K562 (cell line): Measurements from ENCODE around the gene PANK2. TPM values are rescaled to one million over a fixed set of nuclear protein-coding genes. Genes with fewer than 3 reads are reported as not detected.

Experiments
- BHLHE40 ChIP-seq: IDR thresholded peaks from 2 replicates; pipeline ENCODE4 v1.6.1; 2011; ENCODE audit warnings: low read length, improper control_type of control experiment
- CEBPG ChIP-seq, 3 experiments: fragments of 200-800 bp in 1 of 3; sonication (Bioruptor generic) in 1 of 3; sonication (generic) in 1 of 3; formaldehyde crosslinking in 1 of 3; IDR thresholded peaks in 2 of 3; conservative IDR thresholded peaks in 1 of 3; 2 replicates each; pipeline versions ENCODE4 v1.6.1 to v1.8.0; 2016 to 2022; ENCODE audit warnings: missing compliant biosample characterization in 2 of 3, missing genetic modification characterization in 2 of 3, mild to moderate bottlenecking in 1 of 3, missing genetic modification reagents in 1 of 3
- EGR1 ChIP-seq: fragments of 450-650 bp; conservative IDR thresholded peaks from 2 replicates; pipeline ENCODE4 v1.6.1; 2017; ENCODE audit warnings: mild to moderate bottlenecking
- KLF6 ChIP-seq: fragments of 250-450 bp; sonication (Bioruptor Pico); IDR thresholded peaks from 2 replicates; pipeline ENCODE4 v1.4.0; 2020; ENCODE audit warnings: mild to moderate bottlenecking, moderate library complexity, borderline replicate concordance
- MAFG ChIP-seq: fragments of 450-650 bp; conservative IDR thresholded peaks from 2 replicates; pipeline ENCODE4 v1.6.1; 2016; ENCODE audit warnings: missing genetic modification characterization, missing compliant biosample characterization
- MTA2 ChIP-seq: fragments of 450-650 bp; IDR thresholded peaks from 2 replicates; pipeline ENCODE4 v1.6.1; 2016; ENCODE audit warnings: low read depth
- MTA3 ChIP-seq: fragments of 450-650 bp; formaldehyde crosslinking; IDR thresholded peaks from 2 replicates; pipeline ENCODE4 v1.6.1; 2017; ENCODE audit warnings: mild to moderate bottlenecking, borderline replicate concordance
- NONO ChIP-seq, 2 experiments: fragments of 200-400 bp in 1 of 2; fragments of 450-650 bp in 1 of 2; formaldehyde crosslinking in 1 of 2; IDR thresholded peaks; 2 replicates each; pipeline ENCODE4 v1.6.1; 2017; ENCODE audit warnings: low read depth in 2 of 2, mild to moderate bottlenecking in 2 of 2, moderate library complexity in 2 of 2, low read length in 1 of 2
- PML ChIP-seq: IDR thresholded peaks from 2 replicates; pipeline ENCODE4 v1.6.1; 2012; ENCODE audit warnings: low read length, inconsistent platforms
- RBM14 ChIP-seq: fragments of 200-400 bp; formaldehyde crosslinking; IDR thresholded peaks from 2 replicates; pipeline ENCODE4 v1.6.1; 2018; ENCODE audit warnings: low read depth, mild to moderate bottlenecking, low read length, moderate library complexity, borderline replicate concordance; ENCODE audit not compliant: insufficient read depth
- RBM39 ChIP-seq: fragments of 200-400 bp; formaldehyde crosslinking; optimal IDR thresholded peaks from 2 replicates; pipeline ENCODE3; 2018; ENCODE audit warnings: low read depth, low read length
- SMARCC2 ChIP-seq: fragments of 450-650 bp; IDR thresholded peaks from 2 replicates; pipeline ENCODE4 v1.6.1; 2017; ENCODE audit warnings: antibody characterized with exemption, moderate library complexity, mild to moderate bottlenecking, low read depth
- TBL1XR1 ChIP-seq, 2 experiments: IDR thresholded peaks; 2 replicates each; pipeline ENCODE4 v1.6.1; 2012; ENCODE audit warnings: improper control_type of control experiment in 2 of 2, low read length in 2 of 2, mild to moderate bottlenecking in 1 of 2
- ZNF217 ChIP-seq: sonication (generic); formaldehyde crosslinking; IDR thresholded peaks from 2 replicates; pipeline ENCODE4 v1.8.0; 2022; ENCODE audit warnings: mild to moderate bottlenecking, missing genetic modification reagents
- ZNF57 ChIP-seq: fragments of 450-650 bp; formaldehyde crosslinking; IDR thresholded peaks from 2 replicates; pipeline ENCODE4 v1.4.0; 2020; ENCODE audit warnings: mild to moderate bottlenecking, moderate library complexity
- ZNF699 ChIP-seq: fragments of 250-450 bp; sonication (Bioruptor Pico); IDR thresholded peaks from 2 replicates; pipeline ENCODE4 v1.8.0; 2021; ENCODE audit warnings: mild to moderate bottlenecking, moderate library complexity; ENCODE audit not compliant: insufficient replicate concordance
- ZNF766 ChIP-seq: fragments of 200-800 bp; sonication (Bioruptor generic); conservative IDR thresholded peaks from 2 replicates; pipeline ENCODE4 v1.6.1; 2016; ENCODE audit warnings: missing genetic modification characterization, missing compliant biosample characterization
- polyA plus RNA-seq, 8 experiments: library from polyadenylated mRNA; depleted of rRNA in 4 of 8; stranded (reverse) in 5 of 8; unstranded in 3 of 8; fragments of >200 nt; fragmentation: Nextera tagmentation in 2 of 8; fragmentation: Illumina TruSeq in 1 of 8; extraction: Ambion mirVana in 2 of 8; extraction: Trizol in 1 of 8; gene quantifications; 2 replicates each; pipeline versions ENCODE4 v1.2.1 to v1.2.3, GENCODE V29; 2011 to 2014; ENCODE audit warnings: inconsistent platforms in 1 of 8, missing spikeins in 1 of 8
- total RNA-seq, 7 experiments: library from RNA; depleted of rRNA in 6 of 7; stranded (reverse); fragments of >200 nt in 6 of 7; fragmentation: Illumina TruSeq in 2 of 7; extraction: Trizol in 2 of 7; gene quantifications; 2 replicates each; pipeline versions ENCODE4 v1.2.1 to v1.2.3, GENCODE V29; 2011 to 2021; ENCODE audit warnings: low replicate concordance in 1 of 7
- TF ChIP-seq, protein P1 (sequence below): fragments of 450-650 bp; IDR thresholded peaks from 2 replicates; pipeline ENCODE4 v1.6.1; 2016; ENCODE audit warnings: low read depth
- TF ChIP-seq, protein P2 (sequence below): fragments of 450-650 bp; IDR thresholded peaks from 2 replicates; pipeline ENCODE4 v1.6.1; 2017; ENCODE audit warnings: mild to moderate bottlenecking, moderate library complexity

The PANK2 gene
- total and polyA plus RNA-seq, 9 of the 15 experiments (the other 6 are each of a cell fraction or from before 2014, with no cell fraction given): 14.9 to 43.5 (median 31.4) TPM

DNA sequence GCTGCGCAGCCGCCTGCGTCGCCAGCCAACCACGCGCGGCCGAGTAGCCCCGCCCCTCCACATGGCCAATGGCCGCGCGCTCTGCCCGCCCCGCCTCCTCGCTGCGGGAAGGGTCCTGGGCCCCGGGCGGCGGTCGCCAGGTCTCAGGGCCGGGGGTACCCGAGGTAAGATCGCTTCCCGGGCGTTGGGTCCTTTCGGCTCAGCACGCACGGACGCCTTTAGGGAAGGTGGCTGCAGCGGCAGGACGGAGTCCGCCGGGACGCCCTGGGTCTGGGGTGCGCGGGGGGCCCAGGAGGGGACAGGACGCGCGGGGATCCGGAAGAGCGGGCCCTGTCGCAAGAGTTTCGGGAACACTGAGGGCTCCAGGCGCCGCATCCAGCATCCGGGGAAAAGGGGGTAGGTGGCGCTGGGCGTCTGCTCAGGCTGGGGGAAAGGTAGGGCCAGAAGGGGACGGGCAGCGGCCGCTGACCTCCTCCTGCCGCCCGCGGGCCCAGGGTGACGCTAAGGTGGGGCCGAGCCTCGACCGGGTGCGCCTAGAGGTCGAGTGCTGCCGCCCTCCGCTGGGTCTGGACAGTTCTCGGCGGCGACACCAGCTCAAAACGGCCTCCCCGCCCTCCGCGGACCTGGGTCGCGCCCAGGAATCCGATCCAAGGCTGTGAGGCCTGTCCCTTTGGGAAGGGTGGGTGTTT lies 42.3 kb upstream of the PANK2 start, which contains the start of gene MAVS (continued):
- TF ChIP-seq, protein P1, sequence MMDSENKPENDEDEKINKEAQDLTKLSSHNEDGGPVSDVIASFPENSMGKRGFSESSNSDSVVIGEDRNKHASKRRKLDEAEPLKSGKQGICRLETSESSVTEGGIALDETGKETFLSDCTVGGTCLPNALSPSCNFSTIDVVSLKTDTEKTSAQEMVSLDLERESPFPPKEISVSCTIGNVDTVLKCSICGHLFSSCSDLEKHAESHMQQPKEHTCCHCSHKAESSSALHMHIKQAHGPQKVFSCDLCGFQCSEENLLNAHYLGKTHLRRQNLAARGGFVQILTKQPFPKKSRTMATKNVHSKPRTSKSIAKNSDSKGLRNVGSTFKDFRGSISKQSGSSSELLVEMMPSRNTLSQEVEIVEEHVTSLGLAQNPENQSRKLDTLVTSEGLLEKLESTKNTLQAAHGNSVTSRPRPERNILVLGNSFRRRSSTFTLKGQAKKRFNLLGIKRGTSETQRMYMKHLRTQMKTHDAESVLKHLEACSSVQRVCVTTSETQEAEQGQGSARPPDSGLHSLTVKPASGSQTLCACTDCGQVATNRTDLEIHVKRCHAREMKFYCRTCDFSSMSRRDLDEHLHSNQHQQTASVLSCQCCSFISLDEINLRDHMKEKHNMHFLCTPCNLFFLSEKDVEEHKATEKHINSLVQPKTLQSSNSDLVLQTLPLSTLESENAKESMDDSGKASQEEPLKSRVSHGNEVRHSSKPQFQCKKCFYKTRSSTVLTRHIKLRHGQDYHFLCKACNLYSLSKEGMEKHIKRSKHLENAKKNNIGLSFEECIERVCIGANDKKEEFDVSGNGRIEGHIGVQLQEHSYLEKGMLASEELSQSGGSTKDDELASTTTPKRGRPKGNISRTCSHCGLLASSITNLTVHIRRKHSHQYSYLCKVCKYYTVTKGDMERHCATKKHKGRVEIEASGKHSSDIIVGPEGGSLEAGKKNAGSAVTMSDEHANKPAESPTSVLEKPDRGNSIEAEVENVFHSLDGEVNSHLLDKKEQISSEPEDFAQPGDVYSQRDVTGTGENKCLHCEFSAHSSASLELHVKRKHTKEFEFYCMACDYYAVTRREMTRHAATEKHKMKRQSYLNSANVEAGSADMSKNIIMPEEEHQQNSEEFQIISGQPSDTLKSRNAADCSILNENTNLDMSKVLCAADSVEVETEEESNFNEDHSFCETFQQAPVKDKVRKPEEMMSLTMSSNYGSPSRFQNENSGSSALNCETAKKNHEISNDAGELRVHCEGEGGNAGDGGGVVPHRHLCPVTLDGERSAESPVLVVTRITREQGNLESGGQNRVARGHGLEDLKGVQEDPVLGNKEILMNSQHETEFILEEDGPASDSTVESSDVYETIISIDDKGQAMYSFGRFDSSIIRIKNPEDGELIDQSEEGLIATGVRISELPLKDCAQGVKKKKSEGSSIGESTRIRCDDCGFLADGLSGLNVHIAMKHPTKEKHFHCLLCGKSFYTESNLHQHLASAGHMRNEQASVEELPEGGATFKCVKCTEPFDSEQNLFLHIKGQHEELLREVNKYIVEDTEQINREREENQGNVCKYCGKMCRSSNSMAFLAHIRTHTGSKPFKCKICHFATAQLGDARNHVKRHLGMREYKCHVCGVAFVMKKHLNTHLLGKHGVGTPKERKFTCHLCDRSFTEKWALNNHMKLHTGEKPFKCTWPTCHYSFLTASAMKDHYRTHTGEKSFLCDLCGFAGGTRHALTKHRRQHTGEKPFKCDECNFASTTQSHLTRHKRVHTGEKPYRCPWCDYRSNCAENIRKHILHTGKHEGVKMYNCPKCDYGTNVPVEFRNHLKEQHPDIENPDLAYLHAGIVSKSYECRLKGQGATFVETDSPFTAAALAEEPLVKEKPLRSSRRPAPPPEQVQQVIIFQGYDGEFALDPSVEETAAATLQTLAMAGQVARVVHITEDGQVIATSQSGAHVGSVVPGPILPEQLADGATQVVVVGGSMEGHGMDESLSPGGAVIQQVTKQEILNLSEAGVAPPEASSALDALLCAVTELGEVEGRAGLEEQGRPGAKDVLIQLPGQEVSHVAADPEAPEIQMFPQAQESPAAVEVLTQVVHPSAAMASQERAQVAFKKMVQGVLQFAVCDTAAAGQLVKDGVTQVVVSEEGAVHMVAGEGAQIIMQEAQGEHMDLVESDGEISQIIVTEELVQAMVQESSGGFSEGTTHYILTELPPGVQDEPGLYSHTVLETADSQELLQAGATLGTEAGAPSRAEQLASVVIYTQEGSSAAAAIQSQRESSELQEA: no peak
- TF ChIP-seq PML (no peak), KLF6 (CRISPR knock-in tag) (no peak), MAFG (tag) (no peak), SMARCC2 (no peak), BHLHE40 (no peak), MTA3 (peak; percentile 44; the same call in 1 of the 2 replicates), TBL1XR1 (IDR thresholded peaks at IDR 0.05; ENCODE audit: low read length in 2 of 2) (no peak), MTA2 (no peak), ZNF217 (CRISPR knock-in tag) (no peak), ZNF766 (CRISPR knock-in tag) (no peak), CEBPG (CRISPR knock-in tag; IDR thresholded peaks at IDR 0.05) (no peak), CEBPG (tag; conservative IDR thresholded peaks at IDR 0.05 in 1 of 2, IDR thresholded peaks at IDR 0.05 in 1 of 2) (no peak; a peak in 1 of 4 replicates), ZNF699 (CRISPR knock-in tag) (no peak), RBM39 (no peak), RBM14 (no peak), EGR1 (no peak), NONO (IDR thresholded peaks at IDR 0.05; ENCODE audit: low read depth in 2 of 2, low read length in 1 of 2) (no peak), ZNF57 (CRISPR knock-in tag) (no peak)
- TF ChIP-seq, protein P2, sequence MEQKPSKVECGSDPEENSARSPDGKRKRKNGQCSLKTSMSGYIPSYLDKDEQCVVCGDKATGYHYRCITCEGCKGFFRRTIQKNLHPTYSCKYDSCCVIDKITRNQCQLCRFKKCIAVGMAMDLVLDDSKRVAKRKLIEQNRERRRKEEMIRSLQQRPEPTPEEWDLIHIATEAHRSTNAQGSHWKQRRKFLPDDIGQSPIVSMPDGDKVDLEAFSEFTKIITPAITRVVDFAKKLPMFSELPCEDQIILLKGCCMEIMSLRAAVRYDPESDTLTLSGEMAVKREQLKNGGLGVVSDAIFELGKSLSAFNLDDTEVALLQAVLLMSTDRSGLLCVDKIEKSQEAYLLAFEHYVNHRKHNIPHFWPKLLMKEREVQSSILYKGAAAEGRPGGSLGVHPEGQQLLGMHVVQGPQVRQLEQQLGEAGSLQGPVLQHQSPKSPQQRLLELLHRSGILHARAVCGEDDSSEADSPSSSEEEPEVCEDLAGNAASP: no peak
